ENCODE results near the gene GABRB2. TPM values are rescaled to one million over a fixed set of nuclear protein-coding genes. Genes with fewer than 3 reads are reported as not detected.

GABRB2 gene
- total RNA-seq, 1 donor = under 0.01 TPM

DNA sequence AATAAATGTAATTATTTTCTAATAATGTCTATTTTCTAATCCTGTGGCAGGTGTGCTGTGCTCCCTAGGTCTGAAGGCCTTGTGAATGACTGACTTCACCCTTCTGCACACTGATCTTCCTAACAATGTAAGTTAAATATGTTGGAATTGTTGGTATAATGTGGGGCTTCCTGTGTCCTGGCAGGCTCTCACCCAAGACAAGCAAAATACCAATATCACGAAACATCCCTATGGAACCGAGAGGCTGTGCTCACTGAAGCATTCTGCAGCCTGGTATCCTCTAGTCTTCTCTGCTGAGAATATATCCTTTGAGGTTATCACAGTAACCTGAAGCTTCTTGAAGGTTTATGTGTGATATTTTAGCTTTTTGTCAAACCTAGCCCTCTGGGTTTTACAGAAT is 159.4 kb downstream of the GABRB2 start:
- H3K4me3 ChIP-seq (ENCODE audit: low read depth, low read length) = no peak overlapping the region
- no peak for TF ChIP-seq CTCF (IDR thresholded peaks at IDR 0.05; ENCODE audit: insufficient read depth, low read depth, low read length)
- DNase-seq (ENCODE audit: low read depth) = no peak

DNA sequence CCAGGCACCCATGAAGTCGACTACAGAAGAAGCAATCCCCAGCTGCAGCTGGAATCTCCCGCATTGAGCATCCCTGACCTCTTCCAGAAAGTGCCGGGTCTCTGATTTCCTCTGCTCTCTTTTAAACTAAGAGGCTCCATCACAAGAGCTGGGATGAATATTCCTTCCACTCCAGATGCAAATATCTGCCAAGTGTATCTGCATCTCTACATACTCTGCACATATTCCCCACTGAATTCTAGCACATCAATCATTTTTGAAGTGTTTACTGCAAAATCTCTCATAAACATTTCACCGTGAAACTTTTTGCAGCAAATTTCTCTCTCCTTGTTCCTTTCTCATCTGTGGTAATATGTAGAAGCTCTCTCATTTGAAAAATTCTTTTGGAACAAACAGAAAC is 161.5 kb downstream of the GABRB2 start:
- no peak overlapping the region for H3K4me3 ChIP-seq (ENCODE audit: low read depth, low read length)
- no peak for TF ChIP-seq CTCF (IDR thresholded peaks at IDR 0.05; ENCODE audit: insufficient read depth, low read depth, low read length)
- DNase-seq (ENCODE audit: low read depth) = no peak

DNA sequence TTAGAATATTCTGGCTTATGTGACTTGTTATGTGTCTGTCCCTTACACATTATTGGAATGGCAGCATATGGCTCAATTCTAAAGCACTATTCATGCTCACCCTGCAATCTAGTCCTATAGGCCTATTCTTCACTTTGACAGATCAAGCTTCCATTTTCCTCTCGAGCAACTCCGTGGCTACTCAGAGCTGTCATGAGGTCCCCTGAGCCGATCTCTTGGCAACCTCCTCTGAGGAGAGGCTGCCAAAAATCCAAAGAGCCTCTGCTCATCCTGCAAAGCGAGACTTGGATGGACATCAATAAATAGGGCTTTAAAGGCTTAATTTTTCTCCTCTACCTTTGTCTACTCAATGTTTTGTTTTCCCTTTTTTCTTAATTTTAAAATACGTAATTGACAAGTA is 163.8 kb downstream of the GABRB2 start:
- DNase-seq (ENCODE audit: low read depth) = no peak
- no peak for TF ChIP-seq CTCF (IDR thresholded peaks at IDR 0.05; ENCODE audit: insufficient read depth, low read depth, low read length)

DNA sequence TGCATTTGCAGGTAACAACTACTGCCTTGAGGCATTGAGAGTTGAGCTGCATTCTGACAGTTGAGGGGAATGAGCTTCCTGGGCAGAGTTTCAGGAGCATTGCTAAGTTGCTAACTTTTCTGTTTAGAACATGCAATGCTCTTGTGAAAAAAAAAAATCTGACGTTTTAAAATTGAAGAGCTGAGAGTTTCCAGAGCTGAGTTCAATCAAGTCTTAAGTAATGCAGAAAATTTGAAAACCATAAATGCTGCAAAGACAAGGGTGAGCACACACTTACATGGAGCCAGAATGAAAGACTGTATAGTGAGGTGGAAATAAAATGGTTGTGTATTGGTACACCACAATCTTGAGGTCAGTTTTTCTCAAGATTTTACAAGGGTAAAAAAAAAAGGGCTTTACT is 166.0 kb downstream of the GABRB2 start:
- H3K4me3 ChIP-seq (ENCODE audit: low read depth, low read length) = no peak overlapping the region
- TF ChIP-seq CTCF (IDR thresholded peaks at IDR 0.05; ENCODE audit: insufficient read depth, low read depth, low read length) = no peak

More for the DNA sequence above, 163.8 kb downstream of the GABRB2 start:
- no peak overlapping the region for H3K4me3 ChIP-seq (ENCODE audit: low read depth, low read length)

DNA sequence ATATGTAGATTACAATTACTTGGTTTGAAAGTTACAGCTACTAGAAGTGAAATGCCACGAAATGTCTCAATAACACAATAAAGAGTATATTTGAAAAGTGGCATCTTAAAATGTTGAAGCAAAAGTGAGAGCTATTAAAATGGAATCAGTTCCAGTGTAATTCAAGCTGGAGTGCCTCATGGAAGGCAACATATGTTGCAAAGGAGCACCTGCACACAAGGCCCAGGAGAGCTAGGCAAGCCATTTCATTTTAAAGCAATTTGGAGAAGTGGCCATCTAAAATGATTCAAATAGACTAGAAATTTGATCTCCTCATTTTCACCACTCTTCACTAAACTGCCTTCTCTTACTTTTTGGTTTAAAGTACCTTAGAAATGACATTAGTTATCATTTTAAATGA is 167.8 kb downstream of the GABRB2 start:
- DNase-seq (ENCODE audit: low read depth) = no peak
- H3K4me3 ChIP-seq (ENCODE audit: low read depth, low read length) = no peak overlapping the region
- no peak for TF ChIP-seq CTCF (IDR thresholded peaks at IDR 0.05; ENCODE audit: insufficient read depth, low read depth, low read length)

More for the DNA sequence above, 166.0 kb downstream of the GABRB2 start:
- DNase-seq (ENCODE audit: low read depth) = no peak

DNA sequence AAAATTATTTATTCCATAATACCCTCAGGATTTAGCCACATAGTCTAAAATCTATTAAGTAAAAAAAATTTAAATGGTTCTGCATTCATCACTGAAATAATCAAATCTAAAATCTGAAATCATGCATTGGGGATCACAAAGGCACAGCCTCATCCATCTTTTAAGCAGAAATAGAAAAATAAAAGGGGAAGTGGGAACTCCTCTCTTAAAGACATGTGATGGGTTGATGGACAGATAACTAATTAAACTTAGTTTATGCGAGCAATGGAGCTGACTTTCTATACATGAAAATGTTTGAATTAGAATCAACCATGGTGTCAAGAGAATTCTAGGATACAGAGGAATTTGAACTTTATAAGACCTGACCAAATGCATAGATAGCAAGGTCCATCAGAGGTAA is 170.5 kb downstream of the GABRB2 start:
- no peak for TF ChIP-seq CTCF (IDR thresholded peaks at IDR 0.05; ENCODE audit: insufficient read depth, low read depth, low read length)
- DNase-seq (ENCODE audit: low read depth) = no peak
- no peak overlapping the region for H3K4me3 ChIP-seq (ENCODE audit: low read depth, low read length)

GRCh38 chr5:161373345-161373707 is 173.2 kb downstream of the GABRB2 start:
- DNase-seq (ENCODE audit: low read depth) = no peak
- no peak overlapping the region for H3K4me3 ChIP-seq (ENCODE audit: low read depth, low read length)
- TF ChIP-seq CTCF (IDR thresholded peaks at IDR 0.05; ENCODE audit: insufficient read depth, low read depth, low read length) = no peak
